ENCODE measurements around the gene VPS13C.
"Not testable (repeated sequence)": the region's sequence is repeated elsewhere in the genome, so short reads cannot be mapped to it uniquely, and the experiment has no call there.

- TF ChIP-seq CTCF, EZH2 (IDR thresholded peaks at IDR 0.05): not testable (repeated sequence)
Measured at GRCh38 chr15:62005354-62005753, 54.9 kb downstream of the VPS13C start.

All from neural progenitor cell (in vitro differentiated cells).